ENCODE measurements around the gene CRACDL.

Gene CRACDL

GRCh38 chr2:98849113-98849512, 86.9 kb downstream of the CRACDL start:
- DNase-seq (ENCODE audit: low read depth) = no peak
- no peak for TF ChIP-seq CTCF (IDR thresholded peaks at IDR 0.05; ENCODE audit: insufficient read depth, low read depth, low read length, missing control alignments)
- H3K4me3 ChIP-seq (ENCODE audit: low read depth, low read length) = no peak overlapping the region

- no peak for TF ChIP-seq CTCF (IDR thresholded peaks at IDR 0.05; ENCODE audit: insufficient read depth, low read depth, low read length, missing control alignments)
- DNase-seq (ENCODE audit: low read depth) = no peak
- no peak overlapping the region for H3K4me3 ChIP-seq (ENCODE audit: low read depth, low read length)
Observed at GRCh38 chr2:98847853-98848252, 88.2 kb downstream of the CRACDL start.

- DNase-seq (ENCODE audit: low read depth) = no peak
- TF ChIP-seq CTCF (IDR thresholded peaks at IDR 0.05; ENCODE audit: insufficient read depth, low read depth, low read length, missing control alignments) = no peak
- H3K4me3 ChIP-seq (ENCODE audit: low read depth, low read length) = no peak overlapping the region
Observed at GRCh38 chr2:98846041-98846440, 90.0 kb downstream of the CRACDL start.

GRCh38 chr2:98842136-98842535, 93.9 kb downstream of the CRACDL start:
- TF ChIP-seq CTCF (IDR thresholded peaks at IDR 0.05; ENCODE audit: insufficient read depth, low read depth, low read length, missing control alignments) = no peak
- no peak for DNase-seq (ENCODE audit: low read depth)

GRCh38 chr2:98839292-98839691, 96.7 kb downstream of the CRACDL start:
- H3K4me3 ChIP-seq (ENCODE audit: low read depth, low read length) = no peak overlapping the region
- no peak for TF ChIP-seq CTCF (IDR thresholded peaks at IDR 0.05; ENCODE audit: insufficient read depth, low read depth, low read length, missing control alignments)
- no peak for DNase-seq (ENCODE audit: low read depth)

More at GRCh38 chr2:98842136-98842535, 93.9 kb downstream of the CRACDL start:
- H3K4me3 ChIP-seq (ENCODE audit: low read depth, low read length) = no peak overlapping the region

- no peak overlapping the region for H3K4me3 ChIP-seq (ENCODE audit: low read depth, low read length)
- no peak for DNase-seq (ENCODE audit: low read depth)
- TF ChIP-seq CTCF (IDR thresholded peaks at IDR 0.05; ENCODE audit: insufficient read depth, low read depth, low read length, missing control alignments) = no peak
Observed at GRCh38 chr2:98835831-98836385, 100.1 kb downstream of the CRACDL start.

- DNase-seq (ENCODE audit: low read depth) = no peak
- no peak for TF ChIP-seq CTCF (IDR thresholded peaks at IDR 0.05; ENCODE audit: insufficient read depth, low read depth, low read length, missing control alignments)
- H3K4me3 ChIP-seq (ENCODE audit: low read depth, low read length) = no peak overlapping the region
Observed at GRCh38 chr2:98833917-98834263, 102.1 kb downstream of the CRACDL start.

Measured in GM12865 (cell line).